ENCODE measurements around the gene PCP2. TPM values are rescaled to one million over a fixed set of nuclear protein-coding genes. Genes with fewer than 3 reads are reported as not detected.
"Not testable (repeated sequence)": the region's sequence is repeated elsewhere in the genome, so short reads cannot be mapped to it uniquely, and the experiment has no call there.

The PCP2 gene
- total RNA-seq, 1 donor from 2014 or later, result not detected

DNA sequence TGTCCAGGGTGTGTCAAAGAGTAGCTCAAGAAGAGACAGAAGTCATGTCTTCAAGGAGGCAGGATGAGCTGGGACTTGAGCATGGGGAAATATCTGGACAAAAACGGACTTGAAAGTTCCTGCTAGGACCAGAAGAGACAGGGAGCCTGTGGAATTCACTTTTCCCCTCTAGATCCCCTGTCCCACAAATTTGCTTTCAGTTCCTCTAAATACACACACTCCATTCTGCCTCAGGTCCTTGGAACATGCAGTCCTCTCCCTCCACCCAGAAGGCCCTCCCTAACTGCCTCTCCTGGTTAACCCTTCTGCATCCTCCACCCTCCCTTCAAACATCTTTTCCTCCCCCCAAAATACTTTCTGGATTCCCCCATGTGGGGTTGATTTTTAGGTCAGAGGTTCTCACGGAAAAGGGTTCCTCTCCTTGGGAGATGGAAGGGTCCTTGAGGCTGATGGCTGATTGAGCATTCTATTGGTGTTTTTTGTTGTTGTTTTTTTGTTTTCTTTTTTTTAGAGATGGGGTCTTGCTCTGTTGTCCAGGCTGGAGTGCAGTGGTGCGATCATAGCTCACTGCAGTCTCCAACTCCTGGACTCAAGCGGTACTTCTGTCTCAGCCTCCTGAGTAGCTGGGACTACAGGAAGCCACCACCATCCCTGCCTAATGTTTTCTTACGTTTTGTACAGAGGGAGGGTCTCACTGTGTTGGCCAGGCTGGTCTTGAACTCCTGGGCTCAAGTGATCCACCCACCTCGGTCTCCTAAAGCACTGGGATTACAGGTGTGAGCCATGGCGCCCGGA is 28.4 kb upstream of the PCP2 start:
- no peak for DNase-seq (ENCODE audit: low read depth, low spot score)

DNA sequence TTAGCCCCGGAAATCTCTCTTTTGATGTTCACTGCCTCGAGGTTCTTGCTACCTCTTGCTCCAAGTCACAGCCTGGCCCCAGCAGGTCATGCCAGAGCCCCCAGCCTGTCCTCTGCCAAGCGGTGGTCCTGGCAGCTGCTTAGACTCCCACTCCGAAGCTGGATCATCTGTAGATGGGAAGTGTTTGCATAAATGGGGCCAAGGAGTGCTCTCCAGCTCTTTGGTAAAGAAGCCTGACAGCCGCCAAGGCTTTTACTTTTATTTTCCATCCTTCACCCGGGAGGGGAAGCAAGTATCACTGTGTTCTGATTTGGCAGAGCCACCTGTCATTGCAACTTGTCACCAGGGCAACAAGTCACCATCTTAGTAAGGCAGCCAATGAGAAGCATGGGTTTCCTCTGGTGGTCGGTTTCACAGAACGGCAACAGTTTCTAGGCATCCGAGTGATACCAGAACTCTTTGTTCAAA is 24.7 kb upstream of the PCP2 start:
- DNase-seq (ENCODE audit: low read depth, low spot score), result no peak

DNA sequence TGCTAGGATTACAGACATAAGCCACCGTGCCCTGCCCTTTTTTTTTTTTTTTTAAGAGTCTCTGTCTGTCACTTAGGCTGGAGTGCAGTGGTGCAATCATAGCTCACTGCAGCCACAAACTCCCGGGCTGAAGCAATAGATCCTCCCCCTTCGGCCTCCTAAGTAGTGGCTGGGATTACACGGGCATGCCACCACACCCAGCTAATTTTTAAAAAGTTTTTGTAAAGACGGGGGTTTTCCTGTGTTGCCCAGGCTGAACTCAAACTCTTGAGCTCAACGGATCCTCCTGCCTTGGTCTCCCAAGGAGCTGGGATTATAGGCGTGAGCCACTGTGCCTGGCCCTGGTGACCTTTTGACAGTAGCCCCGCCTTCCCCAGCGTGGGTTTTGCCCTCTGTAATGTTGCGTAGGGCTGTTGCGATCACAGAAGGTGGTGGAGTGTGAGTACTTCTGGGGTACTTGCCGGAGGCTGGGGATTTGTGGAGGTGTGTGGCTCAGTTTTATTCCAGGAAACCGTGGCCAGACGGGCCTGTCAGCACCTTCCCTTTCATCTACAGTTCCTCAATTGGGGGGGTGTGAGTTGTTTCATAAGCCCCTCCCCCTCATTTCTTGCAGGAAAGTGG is 23.7 kb upstream of the PCP2 start:
- DNase-seq (ENCODE audit: low read depth, low spot score), result no peak

DNA sequence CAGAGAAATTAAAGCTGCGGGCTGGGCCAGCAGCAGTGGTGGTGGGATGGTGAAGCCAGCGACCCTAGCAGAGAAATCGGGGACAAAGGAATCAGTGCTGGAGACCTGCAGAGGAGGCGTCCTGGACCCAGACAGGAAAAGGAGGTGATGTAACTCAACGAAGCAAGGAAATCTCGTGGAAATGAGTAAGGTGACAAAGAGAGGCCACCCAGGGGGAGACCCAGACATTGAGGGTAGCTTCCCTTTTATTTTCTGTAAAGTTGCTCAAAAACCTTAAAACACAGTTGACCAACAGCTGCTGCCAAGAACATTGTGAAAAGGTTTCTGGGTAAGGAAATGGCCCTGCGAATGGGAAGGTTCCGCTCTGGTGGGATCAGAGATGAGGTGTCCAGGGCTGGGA is 22.1 kb upstream of the PCP2 start:
- DNase-seq (ENCODE audit: low read depth, low spot score), result no peak

DNA sequence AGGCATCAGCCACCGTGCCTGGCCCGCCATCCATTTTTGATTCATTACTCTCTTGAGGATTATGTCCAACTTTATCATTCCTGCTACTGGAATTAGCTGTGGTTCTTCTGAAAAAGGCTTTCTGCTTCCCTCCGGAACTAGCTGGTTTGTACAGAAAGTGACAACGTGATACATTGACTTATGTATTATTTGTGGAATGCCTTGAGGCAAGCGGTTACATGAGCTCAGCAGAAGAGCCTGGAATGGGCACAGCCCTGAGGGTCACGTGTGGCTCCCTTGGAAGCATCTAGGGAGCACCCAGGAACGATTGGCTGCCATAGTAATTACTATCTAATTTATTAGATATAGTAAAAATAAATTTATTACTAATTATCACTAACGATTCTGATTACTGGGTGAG is 20.9 kb upstream of the PCP2 start:
- DNase-seq (ENCODE audit: low read depth, low spot score), result no peak

DNA sequence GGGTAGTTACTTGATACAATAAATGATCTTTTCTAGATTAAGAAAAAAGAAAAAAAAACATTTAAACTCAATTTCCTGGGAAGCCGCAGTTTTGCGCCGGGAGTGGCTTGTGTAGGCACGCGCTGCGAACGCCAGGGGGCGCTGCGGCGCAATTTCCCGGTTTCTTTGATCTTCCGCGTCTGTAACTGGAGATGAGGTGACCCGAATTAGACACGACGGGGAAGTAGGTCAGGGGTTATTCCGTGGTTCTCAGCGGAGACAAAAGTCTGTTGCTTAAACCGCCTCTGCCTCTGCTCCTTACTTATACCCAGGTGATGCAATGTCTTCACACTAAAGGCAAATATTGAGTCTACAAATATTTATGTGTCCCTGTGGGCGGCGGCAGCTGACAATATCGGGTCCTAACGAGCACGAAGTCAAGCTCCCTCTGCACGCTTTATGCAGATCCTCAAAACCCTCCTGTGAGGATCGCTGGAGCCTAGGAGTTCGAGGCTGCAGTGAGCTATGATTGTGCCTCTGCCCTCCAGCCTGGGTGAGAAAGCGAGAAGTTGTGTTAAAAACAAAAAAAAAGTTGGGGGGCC is 18.6 kb upstream of the PCP2 start:
- no peak for DNase-seq (ENCODE audit: low read depth, low spot score)

DNA sequence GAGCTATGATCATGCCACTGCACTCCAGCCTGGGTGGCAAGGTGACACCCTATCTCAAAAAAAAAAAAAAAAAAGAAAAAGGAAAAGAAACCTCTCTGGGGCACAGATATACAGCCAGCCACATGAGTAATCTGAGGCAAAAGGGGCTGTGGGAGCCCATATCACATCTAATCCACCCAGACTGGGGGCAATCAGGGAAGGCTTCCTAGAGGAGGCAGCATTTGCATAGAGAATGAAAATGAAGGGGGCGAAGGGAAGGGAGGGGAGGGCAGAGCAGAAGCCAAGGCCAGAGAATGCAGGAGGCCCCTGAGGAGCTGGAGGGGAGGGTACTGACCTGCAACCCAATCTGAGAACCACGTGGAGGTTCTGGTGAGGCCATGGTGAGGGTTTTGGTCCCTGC is 16.6 kb upstream of the PCP2 start:
- no peak for DNase-seq (ENCODE audit: low read depth, low spot score)

DNA sequence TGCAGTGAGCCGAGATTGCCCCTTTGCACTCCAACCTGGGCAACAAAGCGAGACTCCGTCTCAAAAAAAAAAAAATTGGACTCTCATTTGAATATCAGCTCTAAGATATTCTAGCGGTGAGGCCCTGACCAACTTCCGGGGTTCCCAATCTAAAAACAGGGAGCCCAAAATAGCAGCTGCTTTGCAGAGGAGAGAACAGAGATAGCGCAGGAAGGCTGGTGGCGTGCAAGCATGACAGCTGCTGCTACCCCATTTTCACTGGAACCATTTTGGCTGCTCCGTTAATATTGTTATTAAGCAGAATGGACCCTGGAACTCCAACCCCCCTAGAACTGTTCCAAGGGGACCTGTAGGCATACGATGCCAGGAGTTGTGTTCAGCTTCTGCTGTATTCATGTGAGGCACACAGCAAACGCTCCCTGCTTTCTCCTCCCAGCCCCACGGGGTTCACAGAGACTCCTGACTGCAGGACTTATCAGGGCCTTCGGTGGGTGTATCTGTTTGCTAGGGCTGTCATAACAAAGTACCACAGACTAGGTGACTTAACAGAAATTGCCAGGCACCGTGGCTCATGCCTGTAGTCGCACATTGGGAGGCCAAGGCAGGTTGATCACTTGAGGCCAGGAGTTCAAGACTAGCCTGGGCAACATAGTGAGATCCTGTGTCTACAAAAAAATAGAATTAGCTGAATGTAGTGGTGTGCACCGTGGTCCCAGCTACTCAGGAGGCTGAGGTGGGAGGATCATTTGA is 14.9 kb upstream of the PCP2 start:
- no peak for DNase-seq (ENCODE audit: low read depth, low spot score)

DNA sequence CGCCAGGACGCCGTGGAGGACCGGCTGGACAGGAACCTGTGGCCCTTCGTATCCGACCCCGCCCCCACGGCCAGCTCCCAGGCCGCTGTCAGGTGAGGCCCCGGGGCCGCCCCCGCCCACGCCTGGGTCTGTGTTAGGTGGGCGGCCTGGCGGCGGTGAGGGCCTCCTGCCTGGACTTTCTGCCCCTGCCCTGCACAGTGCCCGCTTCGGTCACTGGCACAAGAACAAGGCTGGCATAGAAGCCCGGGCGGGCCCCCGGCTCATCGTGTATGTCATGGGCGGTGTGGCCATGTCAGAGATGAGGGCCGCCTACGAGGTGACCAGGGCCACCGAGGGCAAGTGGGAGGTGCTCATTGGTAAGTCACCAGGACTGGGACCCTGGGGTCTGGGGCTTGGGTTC is 13.6 kb upstream of the PCP2 start:
- DNase-seq (ENCODE audit: low read depth, low spot score), result no peak

DNA sequence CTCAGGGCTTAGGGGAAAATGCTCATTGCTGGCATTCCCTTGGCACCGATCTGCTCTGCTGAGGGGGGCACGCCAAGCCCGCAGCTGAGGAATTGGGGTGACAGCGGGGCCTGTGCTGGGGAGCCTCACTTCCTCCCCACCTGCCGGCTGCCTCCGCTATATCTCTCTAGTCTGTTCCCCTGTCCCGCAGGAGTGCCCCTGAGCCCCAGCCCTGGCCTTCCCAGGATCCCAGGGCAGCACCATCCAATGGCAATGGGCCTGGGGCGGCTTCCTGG is 12.8 kb upstream of the PCP2 start:
- no peak for DNase-seq (ENCODE audit: low read depth, low spot score)

DNA sequence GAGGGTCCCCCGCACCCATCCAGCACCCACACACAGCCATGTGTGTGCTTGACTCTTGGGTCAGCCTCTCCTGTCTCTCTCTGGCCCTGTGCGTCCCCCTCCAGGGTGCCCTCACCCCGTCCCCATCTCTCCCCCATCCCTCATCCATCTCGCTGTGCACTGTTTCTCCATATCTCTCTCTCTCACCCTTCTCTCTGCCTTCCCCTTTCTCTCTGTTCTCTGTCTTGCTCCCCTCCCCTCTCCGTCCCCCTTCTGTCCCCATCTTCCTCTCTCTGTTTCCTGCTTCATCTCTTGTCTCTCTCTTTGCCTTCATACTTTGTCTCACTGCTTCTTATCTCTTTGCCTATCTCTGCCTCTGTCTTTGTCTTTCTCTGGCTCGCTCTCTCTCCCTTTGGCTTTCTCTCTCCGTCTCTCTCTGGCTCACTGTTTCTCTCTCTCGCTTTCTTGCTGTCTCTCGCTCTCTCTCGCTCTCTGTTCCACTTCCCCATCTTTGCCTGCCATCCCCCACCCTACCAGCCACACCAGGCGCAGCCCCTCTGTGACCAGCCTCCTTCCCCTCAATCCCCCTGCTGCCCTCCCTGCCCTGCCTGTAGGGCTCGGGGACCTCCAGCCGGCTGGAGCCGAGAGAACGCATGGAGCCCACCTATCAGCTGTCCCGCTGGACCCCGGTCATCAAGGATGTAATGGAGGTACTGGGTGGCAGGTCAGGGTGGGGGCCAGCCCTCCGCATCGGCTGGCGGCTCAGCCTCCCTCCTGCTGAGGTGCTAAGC is 12.3 kb upstream of the PCP2 start:
- DNase-seq (ENCODE audit: low read depth, low spot score), result no peak

DNA sequence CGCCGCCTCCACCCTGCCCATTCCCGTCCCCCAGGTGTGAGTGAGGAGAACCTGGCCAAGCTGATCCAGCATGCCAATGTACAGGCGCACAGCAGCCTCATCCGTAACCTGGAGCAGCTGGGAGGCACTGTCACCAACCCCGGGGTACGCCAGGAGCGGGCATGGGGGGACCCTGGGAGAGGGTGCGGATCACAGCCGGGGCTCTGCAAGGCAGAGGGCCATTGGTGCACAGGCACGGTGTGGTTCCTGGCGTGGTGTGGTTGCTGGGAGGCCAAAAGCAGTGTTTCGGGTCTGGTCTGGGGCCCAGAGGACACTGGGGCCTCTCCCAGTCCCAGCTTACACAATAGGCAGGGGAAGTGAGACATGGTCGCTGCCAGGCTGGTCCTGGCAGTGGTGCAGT is 11.6 kb upstream of the PCP2 start:
- DNase-seq (ENCODE audit: low read depth, low spot score), result no peak

DNA sequence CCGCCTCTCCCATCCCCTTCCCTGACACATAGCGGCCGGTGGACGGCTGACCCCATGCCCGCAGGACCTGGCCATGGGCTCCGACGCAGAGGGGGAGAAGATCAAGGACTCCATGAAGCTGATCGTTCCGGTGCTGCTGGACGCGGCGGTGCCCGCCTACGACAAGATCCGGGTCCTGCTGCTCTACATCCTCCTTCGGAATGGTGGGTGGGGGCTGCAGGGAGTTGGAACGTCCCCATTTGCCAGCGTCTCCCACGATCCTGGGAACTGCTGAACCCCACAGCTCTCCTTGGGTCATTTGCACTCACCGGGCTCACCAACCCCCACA is 11.0 kb upstream of the PCP2 start:
- no peak for DNase-seq (ENCODE audit: low read depth, low spot score)

DNA sequence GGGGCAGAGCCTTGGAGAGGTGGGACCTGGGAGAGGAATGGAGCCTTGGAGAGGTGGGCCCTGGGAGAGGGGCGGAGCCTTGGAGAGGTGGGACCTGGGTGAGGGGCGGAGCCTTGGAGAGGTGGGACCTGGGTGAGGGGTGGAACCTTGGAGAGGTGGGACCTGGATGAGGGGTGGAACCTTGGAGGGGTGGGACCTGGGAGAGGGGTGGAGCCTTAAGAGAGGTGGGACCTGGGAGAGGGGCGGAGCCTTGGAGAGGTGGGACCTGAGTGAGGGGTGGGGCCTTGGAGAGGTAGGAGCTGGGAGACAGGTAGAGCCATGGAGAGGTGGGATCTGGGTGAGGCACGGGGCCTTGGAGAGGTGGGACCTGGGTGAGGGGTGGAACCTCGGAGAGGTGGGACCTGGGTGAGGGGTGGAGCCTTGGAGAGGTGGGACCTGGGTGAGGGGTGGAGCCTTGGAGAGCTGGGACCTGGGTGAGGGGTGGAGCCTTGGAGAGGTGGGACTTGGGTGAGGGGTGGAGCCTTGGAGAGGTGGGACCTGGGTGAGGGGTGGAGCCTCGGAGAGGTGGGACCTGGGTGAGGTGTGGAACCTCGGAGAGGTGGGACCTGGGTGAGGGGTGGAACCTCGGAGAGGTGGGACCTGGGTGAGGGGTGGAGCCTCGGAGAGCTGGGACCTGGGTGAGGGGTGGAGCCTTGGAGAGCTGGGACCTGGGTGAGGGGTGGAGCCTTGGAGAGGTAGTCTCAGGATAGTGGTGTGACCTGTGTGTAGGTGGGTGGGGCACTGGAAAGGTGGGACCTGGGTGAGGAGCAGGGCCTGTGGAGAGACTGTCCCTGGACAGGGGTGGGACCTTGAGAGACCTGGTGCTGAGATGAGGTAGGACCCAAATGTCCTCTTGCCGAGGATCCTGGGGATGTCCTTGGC is 10.4 kb upstream of the PCP2 start:
- not testable (repeated sequence) for DNase-seq (ENCODE audit: low read depth, low spot score)

DNA sequence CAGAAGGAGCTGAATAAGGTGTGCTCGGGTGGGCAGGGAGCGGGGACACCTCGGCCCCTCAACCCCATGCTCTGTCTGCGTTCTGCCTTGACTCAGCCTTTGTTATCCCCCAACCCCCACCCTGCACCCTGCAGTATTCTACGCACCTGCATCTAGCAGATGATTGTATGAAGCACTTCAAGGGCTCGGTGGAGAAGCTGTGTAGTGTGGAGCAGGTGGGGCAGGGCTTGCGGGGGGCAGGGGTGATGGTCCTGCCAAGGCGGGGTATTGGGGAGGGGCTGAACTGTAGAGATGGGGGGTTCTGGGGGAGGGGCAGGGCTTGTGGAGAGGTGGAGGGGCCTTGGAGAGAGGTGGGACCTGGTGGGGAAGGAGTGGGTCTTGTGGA is 9.5 kb upstream of the PCP2 start:
- no peak for DNase-seq (ENCODE audit: low read depth, low spot score)

DNA sequence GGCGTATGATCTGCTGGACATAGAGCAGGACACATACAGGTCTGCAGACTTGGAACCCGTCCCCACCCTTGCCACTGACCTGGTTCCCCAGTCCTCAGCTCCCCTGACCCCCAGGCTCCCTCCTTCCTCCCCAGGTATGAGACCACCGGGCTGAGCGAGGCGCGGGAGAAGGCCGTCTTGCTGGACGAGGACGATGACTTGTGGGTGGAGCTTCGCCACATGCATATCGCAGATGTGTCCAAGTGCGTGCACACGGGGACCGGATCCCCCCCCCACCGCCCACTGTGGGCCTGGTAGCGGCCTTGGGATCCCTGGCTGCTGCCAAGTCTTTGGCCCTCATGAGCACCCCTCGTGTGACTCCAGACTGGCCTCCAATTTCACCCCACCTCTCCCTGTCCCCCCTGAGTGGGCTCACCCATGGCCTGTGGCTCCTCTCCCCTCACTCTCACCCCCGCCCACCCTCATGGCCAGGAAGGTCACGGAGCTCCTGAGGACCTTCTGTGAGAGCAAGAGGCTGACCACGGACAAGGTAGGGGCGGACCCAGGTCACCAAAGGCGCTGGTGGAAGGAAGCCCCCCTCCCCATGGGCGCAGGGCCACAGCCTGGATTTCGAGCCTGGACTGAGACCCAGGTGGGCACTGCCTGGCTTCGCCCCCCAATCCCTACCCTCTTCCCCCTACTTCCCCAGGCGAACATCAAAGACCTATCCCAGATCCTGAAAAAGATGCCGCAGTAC is 8.9 kb upstream of the PCP2 start:
- no peak for DNase-seq (ENCODE audit: low read depth, low spot score)

DNA sequence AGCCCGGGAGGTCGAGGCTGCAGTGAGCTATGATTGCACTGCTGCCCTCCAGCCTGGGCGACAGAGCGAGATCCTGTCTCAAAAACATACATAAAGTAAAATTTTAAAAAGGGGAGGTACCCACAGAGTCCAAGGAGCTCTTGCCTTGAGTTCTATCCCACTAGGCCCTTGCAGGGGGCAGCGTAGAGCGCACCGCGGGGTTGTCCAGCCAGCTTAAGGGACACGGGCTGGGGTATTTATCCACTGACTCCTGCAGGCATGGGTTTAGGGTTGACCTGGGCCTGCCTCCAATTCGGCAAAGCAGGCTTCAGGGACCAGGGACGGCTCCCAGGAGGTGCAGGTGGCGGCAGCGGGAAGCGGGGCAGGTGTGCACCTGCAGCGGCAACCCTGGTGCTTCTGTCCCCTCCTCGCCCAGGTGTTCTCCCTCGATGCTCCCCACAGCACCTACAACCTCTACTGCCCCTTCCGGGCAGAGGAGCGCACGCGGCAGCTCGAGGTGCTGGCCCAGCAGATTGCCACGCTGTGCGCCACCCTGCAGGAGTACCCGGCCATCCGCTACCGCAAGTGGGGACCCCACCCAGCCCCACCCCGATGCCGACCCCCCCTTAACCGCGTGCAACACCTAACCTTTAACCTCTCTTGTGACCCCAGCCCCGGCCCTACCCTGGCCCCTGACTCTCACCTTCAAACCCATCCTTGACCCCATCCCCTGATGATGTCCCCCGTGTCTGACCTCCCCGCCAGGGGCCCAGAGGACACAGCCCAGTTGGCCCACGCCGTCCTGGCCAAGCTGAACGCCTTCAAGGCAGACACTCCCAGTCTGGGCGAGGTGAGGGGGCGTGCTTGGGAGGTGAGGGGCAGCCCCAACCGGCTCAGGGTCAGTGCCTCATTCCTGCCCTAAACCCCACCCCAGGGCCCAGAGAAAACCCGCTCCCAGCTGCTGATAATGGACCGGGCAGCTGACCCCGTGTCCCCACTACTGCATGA is 8.1 kb upstream of the PCP2 start:
- DNase-seq (ENCODE audit: low read depth, low spot score), result no peak

DNA sequence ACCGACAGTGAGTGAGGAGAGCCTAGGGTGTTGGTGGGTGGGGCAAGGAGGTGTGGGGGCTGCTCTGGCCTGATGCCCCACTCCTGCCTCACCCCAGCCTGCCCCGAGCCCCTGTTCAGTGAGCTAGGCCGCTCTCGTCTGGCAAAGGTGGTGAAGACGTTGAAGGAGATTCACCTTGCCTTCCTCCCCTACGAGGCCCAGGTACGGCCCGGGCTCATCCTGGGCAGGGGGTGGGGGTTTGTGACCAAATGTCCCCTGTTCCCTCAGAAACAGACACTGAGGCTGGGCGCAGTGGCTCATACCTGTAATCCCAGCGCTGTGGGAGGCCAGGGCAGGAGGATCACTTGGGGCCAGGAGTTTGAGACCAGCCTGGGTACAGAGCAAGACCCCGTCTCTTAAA is 7.3 kb upstream of the PCP2 start:
- DNase-seq (ENCODE audit: low read depth, low spot score), result no peak

DNA sequence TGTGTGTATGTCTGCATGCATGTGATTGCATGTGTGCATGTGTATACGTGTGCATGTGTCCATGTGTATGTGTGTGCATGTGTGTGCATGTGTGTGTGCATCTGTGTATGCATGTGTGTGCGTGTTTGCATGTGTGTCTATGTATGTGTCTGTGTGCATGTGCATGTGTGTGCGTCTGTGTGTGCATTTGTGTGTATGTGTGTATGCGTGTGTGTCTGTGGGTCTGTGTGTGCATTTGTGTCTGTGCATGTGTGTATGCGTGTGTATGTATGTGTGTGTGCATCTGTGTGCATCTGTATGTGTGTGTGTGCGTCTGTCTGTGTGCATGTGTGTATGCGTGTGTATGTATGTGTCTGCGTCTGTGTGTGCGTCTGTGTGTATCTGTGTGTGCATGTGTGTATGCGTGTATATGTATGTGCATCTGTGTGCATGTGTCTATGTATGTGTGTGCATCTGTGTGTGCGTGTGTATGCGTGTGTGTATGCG is 6.4 kb upstream of the PCP2 start:
- no peak for DNase-seq (ENCODE audit: low read depth, low spot score)

Data from pulmonary artery endothelial cell (primary cell).